Measurements from ENCODE around the gene ZNF335. TPM values are rescaled to one million over a fixed set of nuclear protein-coding genes. Genes with fewer than 3 reads are reported as not detected.

The ZNF335 gene
- total and polyA plus RNA-seq, 2 of the 13 experiments (the other 11 are each of a cell fraction or from before 2014, with no cell fraction given): 9.7 to 13.7 TPM

DNA sequence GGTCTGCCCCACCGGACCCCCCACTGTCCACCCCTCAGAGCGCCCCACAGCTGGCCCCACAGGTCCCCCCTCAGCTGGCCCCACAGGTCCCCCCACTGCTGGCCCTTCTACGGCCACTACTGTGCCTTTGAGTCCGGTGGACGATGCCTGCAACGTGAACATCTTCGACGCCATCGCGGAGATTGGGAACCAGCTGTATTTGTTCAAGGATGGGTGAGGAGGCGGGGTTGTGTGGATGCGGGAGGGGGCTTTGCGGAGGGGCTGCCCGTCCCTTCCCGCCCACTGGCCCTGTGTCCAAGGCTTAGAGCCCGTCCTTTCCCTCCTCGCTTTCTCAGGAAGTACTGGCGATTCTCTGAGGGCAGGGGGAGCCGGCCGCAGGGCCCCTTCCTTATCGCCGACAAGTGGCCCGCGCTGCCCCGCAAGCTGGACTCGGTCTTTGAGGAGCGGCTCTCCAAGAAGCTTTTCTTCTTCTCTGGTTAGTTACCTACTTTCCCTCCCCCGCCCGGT is 41.4 kb upstream of the ZNF335 start:
- WGBS (ENCODE audit: low lambda C conversion rate): 25% methylated on average over 28 of the region's 29 CpGs
- Histone ChIP-seq H3K9me3 (ENCODE audit: low read length) (no peaks in the 10 kb centered on the region), H3K4me2 (ENCODE audit: low read depth, low read length) (peak overlapping the region; percentile 80)
- TF ChIP-seq ZNF737 (CRISPR knock-in tag; IDR thresholded peaks at IDR 0.05; ENCODE audit: borderline replicate concordance) (0 out of 2 replicates have a peak, but pooled peaks have one; percentile 18), TFAP4 (IDR thresholded peaks at IDR 0.05; ENCODE audit: borderline replicate concordance, low read depth) (0 out of 2 replicates have a peak, but pooled peaks have one; percentile 35), PAWR (CRISPR knock-in tag; IDR thresholded peaks at IDR 0.05; ENCODE audit: borderline replicate concordance) (no peak), ZBTB20 (CRISPR knock-in tag; IDR thresholded peaks at IDR 0.05; ENCODE audit: borderline replicate concordance, low read depth) (peak; percentile 6; the same call in 1 of the 2 replicates), ZNF570 (CRISPR knock-in tag; IDR thresholded peaks at IDR 0.05; ENCODE audit: borderline replicate concordance) (0 out of 2 replicates have a peak, but pooled peaks have one; percentile 10), MEIS2 (CRISPR knock-in tag; IDR thresholded peaks at IDR 0.05) (0 out of 2 replicates have a peak, but pooled peaks have one; percentile 12), PHF20 (CRISPR knock-in tag; IDR thresholded peaks at IDR 0.05) (0 out of 2 replicates have a peak, but pooled peaks have one; percentile 11), ZNF773 (CRISPR knock-in tag; IDR thresholded peaks at IDR 0.05; ENCODE audit: borderline replicate concordance) (0 out of 2 replicates have a peak, but pooled peaks have one; percentile 13), ZBTB38 (CRISPR knock-in tag; IDR thresholded peaks at IDR 0.05) (no peak), REPIN1 (CRISPR knock-in tag; IDR thresholded peaks at IDR 0.05; ENCODE audit: borderline replicate concordance, low read depth) (no peak), ZNF577 (CRISPR knock-in tag; IDR thresholded peaks at IDR 0.05; ENCODE audit: borderline replicate concordance, low read depth) (no peak), ZNF672 (CRISPR knock-in tag; IDR thresholded peaks at IDR 0.05) (0 out of 2 replicates have a peak, but pooled peaks have one; percentile 10), TEAD3 (CRISPR knock-in tag; optimal IDR thresholded peaks at IDR 0.05; ENCODE audit: borderline replicate concordance) (no peak), RFX5 (IDR thresholded peaks at IDR 0.05; ENCODE audit: low read depth, low read length) (no peak), ATM (IDR thresholded peaks at IDR 0.05; ENCODE audit: borderline replicate concordance) (no peak), EED (CRISPR knock-in tag; IDR thresholded peaks at IDR 0.05) (no peak), ZNF674 (CRISPR knock-in tag; IDR thresholded peaks at IDR 0.05; ENCODE audit: low read depth) (no peak), ZNF512 (CRISPR knock-in tag; IDR thresholded peaks at IDR 0.05) (no peak)
- TF ChIP-seq, protein P1, sequence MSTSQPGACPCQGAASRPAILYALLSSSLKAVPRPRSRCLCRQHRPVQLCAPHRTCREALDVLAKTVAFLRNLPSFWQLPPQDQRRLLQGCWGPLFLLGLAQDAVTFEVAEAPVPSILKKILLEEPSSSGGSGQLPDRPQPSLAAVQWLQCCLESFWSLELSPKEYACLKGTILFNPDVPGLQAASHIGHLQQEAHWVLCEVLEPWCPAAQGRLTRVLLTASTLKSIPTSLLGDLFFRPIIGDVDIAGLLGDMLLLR (CRISPR knock-in tag; IDR thresholded peaks at IDR 0.05): no peak
- TF ChIP-seq, protein P2, sequence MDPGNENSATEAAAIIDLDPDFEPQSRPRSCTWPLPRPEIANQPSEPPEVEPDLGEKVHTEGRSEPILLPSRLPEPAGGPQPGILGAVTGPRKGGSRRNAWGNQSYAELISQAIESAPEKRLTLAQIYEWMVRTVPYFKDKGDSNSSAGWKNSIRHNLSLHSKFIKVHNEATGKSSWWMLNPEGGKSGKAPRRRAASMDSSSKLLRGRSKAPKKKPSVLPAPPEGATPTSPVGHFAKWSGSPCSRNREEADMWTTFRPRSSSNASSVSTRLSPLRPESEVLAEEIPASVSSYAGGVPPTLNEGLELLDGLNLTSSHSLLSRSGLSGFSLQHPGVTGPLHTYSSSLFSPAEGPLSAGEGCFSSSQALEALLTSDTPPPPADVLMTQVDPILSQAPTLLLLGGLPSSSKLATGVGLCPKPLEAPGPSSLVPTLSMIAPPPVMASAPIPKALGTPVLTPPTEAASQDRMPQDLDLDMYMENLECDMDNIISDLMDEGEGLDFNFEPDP (CRISPR knock-in tag; conservative IDR thresholded peaks at IDR 0.05): peak; percentile 93; the same call in 1 of the 2 replicates

More for the DNA sequence above, 41.4 kb upstream of the ZNF335 start:
- peak overlapping the region in 1 of 3 experiments; percentile 64; a peak in 1 of 6 replicates for H3K4me3 ChIP-seq (replicated peaks in 1 of 3; ENCODE audit: insufficient read depth in 1 of 3, low read depth in 2 of 3, low read length in 3 of 3)
- ChIA-PET POLR2A (no interaction called here), CTCF (ENCODE audit: low intra/inter-chr PET ratio, low total read pairs) (interaction anchor here (1.3 to 2.8 kb wide), 7 partner anchors 10 to 161 kb away, joined by 3 to 27 read pairs (median 13); partner anchors contain the start of genes NCOA5 and ZNF335)
- H3K36me3 ChIP-seq (replicated peaks in 1 of 2; ENCODE audit: control insufficient read depth in 1 of 2, insufficient read depth in 2 of 2, low read length in 2 of 2): no peaks in the 10 kb centered on the region
- H3K9ac ChIP-seq (ENCODE audit: insufficient read depth, low read depth, low read length): no peak overlapping the region
- in situ Hi-C loops (cut with HindIII; ENCODE audit: extremely low pct_ligation_motif_present, low pct_unique_long_range_greater_than_20kb) (no loop called here), intact Hi-C loops (cut with micrococcal nuclease; ENCODE audit: unreplicated experiment) (loop anchor here (5.0 kb wide), 1 partner anchor 41 kb away; the partner anchor contains the start of gene ZNF335)
- peaks cover 7% of the 10 kb centered on the region; the same call in 1 of the 2 replicates for H4K20me1 ChIP-seq (ENCODE audit: insufficient read depth, low read length)
- H3K79me2 ChIP-seq (ENCODE audit: insufficient read depth, low read length): no peaks in the 10 kb centered on the region
- FAIRE-seq: no peak
- DNase-seq (ENCODE audit: low spot score): no peak
- H3K27ac ChIP-seq (ENCODE audit: extremely low read length, insufficient read depth, low read length): no peak overlapping the region
- no peak overlapping the region for H2AFZ ChIP-seq (ENCODE audit: low read length)
- peaks cover 30 to 55% of the 10 kb centered on the region in 2 experiments; a peak in 4 of 5 replicates for H3K27me3 ChIP-seq (ENCODE audit: control insufficient read depth in 1 of 2, insufficient read depth in 2 of 2, low read length in 2 of 2)
- no TSS peak for BruUV-seq (replicated peaks)
- no peak for ATAC-seq
- peaks cover 51% of the 10 kb centered on the region for H3K4me1 ChIP-seq (ENCODE audit: insufficient read depth, low read length)

Measured in HepG2 (cell line).